NCI-H774 (cell line): ENCODE measurements around the gene RHBDD3.

Experiments
- DNase-seq: peaks from one replicate; lab custom pipeline; 2025; lab: John Stamatoyannopoulos, UW

The RHBDD3 gene

DNA sequence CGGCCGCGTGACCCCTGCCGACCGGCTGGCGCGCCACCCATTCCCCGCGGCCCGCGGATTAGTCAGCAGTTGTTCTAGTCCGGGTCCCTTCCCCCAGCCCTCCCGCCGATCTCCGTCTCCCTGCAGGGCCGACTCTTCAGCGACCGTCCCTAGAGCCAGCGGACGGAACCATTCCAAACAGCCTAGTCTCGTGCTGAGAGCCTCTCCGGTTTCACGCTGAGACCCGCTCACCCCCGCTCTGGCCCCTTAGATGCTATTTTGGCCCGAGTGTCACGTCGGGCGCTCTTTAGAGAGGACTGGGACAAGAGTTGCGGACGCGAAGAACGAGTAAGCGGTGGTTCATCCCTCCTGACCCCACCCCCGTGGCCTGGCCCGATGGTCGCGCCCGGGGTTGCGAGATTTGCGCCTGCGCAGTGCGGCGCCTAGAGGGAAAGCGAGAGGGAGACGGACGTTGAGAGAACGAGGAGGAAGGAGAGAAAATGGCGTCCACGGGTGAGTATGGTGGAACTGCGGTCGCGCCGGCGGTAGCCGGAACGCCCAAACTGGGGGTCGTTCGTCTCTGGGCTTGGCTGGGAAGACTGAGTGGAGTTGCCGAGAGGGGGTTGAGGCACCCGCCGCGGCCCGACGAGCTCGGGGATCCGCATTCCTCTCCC, at the start of gene RHBDD3, which contains the start of gene EWSR1:
Gene RHBDD3, minus strand, starts transcription at position 124 of the 653 bp plus-strand sequence. CDS start 2,355 bp downstream, outside the sequence.
Gene EWSR1, plus strand, starts transcription at position 411 of the 653 bp plus-strand sequence. Its CDS starts 69 bp downstream, at position 480.
- DNase-seq = peak; percentile 80

DNA sequence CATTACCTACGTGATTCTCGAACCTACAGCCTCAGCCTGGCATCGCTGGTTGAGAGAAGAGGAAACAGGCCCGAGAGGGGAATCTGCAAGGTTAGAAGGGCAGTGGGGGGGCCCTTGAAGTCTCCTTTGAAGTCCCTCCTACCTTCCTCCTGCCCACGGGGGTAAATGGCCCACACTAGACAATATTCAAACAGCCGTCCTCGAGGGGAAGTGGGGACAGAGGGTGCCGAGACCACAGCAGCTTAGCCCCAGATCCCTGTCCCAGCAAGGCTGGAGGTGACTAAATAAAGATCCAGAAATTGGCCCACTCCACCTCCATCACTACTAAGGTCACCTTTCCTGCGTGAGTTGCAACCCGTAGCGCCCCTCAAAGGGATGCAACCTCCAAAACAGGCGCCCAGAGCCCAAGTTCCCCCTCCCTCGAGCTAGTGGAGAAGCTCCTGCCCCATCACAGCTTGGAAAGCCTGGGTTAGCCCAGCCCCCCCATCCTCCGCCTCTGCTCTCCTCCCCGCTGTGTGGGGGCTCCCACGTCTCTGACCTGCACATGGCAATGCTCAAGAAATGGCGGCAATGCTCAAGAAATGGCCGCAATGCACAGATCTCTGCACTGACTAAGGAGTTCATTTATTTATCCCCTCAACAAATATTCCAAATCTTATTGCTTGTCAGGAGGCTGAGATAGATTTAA, 48.5 kb upstream of the RHBDD3 start:
- no peak for DNase-seq

DNA sequence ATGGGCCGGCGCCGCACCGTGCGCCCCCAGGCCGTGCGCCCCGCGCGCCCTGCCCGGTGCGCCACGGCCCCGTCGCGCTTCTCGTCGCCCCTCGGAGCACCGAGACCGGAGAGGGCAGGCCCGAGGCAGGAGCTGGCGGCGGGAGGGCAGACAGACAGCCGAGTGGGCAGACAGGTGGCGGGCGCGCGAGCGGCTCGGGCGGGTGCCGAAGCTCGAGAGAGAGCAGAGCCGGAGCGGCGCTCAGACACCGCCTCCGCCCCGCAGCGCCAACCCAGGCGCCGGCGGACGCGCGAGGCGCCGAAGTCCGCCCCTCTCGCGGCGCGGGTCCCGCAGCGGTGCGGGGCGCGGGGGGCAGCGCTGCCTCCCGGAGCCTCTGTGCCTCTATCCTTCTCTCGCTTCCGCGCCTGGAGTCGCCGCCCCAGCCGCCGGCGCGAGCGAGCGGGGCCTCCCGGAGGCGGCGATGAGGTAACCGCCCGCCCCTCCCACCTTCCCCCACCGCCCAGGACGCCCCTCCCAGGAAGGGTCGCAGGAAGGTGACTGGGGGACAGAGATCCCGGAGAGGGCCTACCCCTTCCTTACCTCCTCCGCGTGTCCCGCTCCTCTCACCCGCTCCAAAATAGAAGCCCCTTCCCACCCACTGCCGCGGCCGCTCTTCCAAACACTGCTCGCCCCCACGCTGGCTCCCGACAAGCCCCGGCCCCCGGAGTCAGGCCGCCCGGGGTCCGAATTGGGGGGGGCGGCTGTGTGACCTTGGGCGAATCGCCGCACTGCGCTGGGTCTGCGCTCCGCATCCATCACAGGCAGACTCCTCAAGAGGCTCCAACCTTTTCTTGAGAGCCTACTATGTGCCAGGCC, 47.7 kb upstream of the RHBDD3 start, which contains the start of gene RASL10A:
Gene RASL10A, minus strand, starts transcription at position 412 of the 855 bp plus-strand sequence. CDS start 451 bp downstream, outside the sequence.
- DNase-seq = no peak

DNA sequence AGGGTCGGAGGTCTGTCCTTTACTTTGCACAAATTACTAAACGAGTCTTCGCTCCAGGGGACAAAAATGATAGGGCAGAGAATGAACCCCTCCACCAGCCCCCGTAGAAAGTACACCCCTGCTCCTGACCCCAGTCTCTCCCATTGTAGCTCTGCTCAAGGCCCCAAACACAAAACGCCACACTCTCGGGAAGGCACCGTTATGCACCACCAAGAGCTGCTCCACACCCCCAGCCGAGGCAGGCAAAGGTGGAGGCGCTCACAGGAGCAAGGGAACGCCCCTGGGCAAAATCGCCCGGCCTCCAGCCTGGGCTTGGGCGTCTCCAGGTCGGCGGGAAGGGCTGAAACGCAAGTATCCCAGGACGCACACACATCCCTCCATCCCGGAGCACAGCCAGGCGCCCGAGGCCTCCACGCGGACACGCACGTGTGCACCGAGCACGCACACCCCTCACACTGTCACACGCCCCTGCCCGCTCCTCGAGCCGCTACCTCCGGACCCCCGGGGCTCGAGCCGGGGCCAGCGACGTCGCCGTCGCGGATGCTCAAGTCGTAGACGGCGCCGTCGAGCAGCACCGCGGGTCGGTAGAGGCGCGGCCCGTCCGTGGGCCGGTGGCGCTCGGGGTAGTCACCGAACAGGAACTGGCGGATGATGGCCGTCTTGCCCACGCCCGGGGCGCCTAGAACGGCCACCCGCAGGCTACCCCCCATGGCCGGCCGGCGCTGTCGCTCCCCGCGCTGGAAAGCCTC, 46.9 kb upstream of the RHBDD3 start:
- DNase-seq = no peak

DNA sequence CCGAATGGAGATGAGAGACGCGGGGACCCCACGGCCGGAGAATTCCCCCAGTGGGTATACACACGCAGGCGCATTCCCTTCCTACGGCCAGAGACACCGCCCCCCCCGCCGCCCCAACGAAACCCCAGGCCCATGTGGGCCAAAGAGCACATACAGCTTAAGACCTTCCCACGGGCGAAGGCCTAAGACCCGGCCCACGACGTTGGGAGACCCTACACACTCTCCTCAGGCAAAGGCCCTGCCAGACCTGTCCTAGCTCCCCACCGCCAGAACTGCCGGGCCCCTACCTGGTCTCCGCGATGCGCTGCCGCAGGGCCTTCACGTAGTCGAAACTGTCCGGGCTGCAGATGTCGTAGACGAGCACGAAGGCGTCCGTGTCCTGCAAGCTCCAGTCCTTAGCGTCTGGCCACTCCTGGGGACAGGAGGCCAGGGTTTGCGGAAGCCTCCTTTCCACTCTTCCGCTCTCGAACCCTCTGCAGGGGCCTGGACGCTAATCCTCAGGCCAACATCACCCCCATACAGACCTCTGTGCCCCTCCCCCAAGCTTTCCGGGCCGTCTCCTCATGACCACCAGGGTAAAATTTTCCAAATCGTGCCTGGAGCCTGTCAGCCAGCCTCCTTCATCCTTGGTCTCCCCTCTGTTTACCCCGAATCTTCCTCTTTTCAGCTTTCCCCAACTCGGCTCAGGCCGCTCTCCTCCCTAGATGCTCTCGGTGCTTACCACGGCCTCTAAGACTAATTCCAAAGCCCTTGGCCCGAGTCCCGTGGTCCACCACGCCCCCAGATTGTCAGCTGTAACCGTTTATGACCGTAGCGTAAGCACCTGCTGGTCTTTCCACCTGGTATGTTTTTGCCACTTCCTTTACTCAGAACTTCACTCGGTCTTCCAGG, 46.0 kb upstream of the RHBDD3 start:
- no peak for DNase-seq

DNA sequence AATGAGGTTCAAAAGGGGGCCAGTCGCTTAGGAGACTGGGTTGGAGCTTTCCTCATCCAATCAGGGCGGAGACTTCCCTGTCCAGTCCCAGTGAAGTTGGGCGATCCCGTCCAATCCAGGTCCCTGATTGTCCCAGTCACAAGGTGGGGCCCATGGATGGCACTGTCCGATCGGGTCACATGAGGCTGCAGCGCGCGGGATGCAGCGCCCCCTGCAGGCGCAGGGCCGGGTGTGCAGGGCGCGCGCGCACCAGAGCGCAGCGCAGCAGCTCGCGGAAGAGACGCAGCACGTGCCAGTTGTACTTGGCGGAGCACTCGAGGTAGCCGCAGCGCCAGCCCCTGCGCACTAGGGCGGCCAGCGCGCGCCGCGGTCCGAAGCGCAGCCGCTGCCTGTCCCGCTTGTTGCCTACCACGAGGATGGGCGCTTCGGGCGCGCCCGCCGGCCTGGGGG, 45.4 kb upstream of the RHBDD3 start:
- no peak for DNase-seq

DNA sequence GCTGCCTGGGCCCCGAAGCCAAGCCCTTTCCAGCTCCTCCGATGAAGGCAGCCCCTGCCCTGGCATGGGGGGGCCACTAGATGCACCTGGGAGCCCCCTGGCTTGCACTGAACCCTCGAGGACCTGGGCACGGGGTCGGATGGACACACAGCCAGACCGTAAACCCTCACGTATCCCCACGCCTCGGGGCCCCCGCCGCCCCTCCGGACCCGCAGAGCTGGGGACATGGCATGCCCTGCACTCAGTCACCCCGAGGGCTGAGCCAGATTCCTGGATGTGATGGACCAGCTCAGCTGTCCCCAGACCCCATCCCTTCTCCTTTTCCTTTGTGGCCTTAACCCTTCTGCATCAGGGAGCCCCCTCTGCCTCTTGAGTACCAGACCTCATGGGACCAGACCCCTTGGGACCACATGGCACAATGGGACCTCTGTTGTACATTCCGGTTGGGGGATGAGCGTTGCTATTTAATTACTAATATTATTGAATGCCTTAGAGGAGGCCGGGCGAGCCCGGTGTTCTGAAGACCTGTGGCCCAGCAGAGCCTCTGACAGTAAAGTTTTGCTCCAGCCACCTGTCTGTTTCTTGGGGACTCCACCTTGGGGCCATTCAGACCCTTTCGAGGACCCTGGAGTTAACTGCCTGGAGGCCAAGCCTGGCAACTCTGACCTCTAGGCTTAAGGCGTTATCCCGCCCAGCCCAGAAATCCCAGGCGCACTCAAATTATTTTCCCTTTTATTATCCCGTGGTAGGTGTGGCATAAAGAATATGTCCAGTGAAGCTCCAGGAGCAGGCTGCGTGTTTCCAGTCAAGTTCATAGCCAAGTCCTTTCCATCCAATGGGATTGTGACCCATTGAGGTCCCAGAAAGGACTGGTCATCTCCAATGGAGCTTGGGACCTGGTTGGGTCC, 44.7 kb upstream of the RHBDD3 start:
- DNase-seq = no peak

DNA sequence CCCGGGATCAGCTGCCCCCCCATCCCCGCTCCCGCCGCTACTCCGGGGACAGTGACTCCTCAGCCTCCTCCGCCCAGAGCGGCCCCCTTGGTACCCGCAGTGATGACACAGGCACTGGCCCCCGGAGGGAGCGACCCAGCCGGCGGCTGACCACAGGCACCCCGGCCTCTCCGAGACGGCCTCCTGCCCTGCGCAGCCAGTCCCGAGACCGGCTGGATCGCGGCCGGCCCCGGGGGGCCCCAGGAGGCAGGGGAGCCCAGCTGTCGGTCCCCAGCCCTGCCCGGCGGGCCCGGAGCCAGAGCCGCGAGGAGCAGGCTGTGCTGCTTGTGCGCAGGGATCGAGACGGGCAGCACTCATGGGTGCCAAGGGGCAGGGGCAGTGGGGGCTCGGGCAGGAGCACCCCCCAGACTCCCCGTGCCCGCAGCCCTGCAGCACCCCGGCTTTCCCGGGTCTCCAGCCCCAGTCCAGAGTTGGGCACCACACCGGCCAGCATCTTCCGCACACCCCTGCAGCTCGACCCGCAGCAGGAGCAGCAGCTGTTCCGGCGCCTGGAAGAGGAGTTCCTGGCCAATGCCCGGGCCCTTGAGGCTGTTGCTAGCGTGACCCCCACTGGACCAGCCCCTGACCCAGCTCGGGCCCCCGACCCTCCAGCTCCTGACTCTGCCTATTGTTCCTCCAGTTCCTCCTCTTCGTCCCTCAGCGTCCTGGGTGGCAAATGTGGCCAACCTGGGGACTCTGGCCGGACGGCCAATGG, 43.9 kb upstream of the RHBDD3 start:
- no peak for DNase-seq

DNA sequence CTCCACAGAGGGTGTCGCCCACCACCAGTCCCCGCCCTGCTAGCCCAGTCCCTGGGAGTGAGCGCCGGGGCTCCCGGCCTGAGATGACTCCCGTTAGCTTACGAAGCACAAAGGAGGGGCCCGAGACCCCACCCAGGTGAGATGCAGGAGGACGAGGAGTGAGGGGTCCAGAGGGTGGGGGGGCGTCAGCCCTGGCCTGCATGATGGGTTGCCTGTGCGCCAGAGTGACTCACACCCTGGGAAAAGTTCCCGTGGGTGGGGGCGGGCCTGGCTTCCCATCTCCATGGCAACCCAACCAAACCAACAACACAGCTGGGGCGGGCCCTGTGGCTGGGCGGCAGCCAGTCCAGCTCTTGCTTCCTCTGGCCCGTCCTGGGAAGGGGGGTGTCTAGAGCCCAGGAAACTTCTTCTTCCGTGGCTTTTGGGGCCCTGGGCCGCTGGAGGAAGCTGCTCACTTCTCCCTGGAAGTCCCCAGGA, 43.1 kb upstream of the RHBDD3 start:
- no peak for DNase-seq

DNA sequence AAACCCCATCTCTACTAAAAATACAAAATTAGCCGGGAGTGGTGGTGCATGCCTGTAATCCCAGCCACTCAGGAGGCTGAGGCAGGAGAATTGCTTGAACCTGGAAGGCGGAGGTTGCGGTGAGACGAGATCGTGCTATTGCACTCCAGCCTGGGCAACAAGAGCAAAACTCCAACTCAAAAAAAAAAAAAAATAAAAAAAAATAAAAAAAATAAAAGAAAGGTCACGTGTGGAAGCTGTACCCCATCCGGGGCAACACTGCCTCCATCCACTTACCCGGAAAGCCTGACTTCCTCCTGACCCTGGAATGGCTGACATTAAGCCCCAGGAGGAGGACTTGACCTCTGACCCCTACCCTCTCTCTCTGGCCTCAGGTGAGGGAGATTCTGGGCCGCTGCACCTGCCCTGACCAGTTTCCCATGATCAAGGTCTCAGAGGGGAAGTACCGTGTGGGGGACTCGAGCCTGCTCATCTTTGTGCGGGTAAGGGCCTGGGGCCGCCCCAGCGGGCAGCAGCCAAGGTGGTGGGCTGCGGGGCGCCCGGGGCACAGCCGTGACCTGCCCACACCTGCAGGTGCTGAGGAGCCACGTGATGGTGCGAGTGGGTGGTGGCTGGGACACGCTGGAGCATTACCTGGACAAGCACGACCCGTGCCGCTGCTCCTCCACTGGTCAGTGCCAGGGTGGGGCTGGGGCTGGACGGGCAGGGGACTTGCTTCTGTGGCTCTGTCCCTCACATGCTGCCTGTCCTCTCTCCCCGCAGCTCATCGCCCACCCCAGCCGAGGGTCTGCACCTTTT, 42.5 kb upstream of the RHBDD3 start:
- DNase-seq = no peak

DNA sequence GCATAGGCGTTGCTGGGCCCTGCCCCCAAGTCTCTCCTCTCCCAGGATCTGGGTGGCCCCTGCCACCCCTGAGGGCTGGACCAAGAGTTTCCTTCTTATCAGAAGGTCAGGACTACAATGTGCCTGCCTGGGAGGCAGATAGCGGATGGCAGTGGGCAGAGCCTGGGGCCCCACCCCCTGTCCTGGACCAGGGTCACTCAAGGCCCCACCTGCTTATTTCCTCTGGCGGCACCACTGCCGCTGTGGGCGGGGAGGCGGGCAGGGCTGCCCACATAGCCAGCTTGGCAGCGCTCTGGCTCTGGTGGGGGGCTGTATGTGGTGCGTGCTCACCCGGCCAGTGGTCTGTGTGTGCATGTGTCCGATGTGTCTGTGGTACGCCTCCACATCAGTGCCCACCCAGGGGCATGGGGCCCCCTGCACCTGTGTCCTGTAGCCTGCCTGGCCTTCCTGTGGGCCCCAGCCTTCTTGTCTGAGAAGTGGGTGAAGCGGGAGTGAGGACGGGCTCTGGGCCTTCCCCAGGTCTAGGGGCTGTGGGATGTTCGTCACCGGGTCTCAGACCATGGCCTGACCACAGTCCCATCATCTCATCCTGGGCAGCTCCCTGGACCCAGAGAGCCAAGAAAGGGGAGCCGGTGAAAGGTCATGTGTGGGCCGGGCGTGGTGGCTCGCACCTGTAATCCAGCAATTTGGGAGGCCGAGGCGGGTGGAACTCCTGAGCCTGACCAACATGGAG, 41.7 kb upstream of the RHBDD3 start:
- no peak for DNase-seq

DNA sequence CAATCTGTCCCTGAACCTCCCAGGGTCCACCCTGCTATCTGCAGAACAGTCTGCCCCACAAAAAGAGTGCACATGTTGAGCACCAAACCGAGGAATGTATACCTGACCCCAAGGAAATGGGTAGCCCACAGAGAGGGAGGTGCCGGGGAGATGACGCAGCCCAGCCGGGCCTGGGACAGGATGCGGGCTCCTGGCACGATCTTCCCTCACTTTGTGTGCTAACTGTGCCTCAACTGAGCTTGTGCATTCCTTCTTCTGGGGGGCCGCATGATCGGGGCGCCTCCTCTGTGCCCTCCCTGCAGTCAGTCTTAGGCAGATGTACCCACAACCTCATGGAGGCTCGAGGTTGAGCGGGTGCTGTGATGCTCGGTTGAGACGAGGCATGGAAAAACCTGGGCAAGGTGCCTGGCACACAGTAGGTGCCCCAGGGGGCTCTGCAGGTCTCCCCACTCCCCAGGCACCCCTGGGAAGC, 41.0 kb upstream of the RHBDD3 start:
- no peak for DNase-seq

DNA sequence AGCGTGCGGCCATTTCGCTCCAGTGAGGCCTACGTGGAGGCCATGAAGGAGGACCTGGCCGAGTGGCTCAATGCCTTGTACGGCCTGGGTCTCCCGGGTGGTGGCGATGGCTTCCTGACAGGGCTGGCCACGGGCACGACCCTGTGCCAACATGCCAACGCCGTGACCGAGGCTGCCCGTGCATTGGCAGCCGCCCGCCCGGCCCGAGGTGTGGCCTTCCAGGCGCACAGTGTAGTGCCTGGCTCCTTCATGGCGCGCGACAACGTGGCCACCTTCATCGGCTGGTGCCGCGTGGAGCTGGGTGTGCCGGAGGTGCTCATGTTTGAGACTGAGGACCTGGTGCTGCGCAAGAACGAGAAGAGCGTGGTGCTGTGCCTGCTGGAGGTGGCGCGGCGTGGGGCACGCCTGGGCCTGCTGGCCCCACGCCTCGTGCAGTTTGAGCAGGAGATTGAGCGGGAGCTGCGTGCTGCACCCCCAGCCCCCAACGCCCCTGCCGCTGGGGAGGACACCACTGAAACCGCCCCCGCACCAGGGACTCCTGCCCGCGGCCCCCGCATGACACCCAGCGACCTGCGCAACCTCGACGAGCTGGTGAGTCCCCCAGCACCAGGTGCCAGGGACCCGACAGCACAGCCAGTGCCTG, 40.5 kb upstream of the RHBDD3 start:
- DNase-seq = no peak

DNA sequence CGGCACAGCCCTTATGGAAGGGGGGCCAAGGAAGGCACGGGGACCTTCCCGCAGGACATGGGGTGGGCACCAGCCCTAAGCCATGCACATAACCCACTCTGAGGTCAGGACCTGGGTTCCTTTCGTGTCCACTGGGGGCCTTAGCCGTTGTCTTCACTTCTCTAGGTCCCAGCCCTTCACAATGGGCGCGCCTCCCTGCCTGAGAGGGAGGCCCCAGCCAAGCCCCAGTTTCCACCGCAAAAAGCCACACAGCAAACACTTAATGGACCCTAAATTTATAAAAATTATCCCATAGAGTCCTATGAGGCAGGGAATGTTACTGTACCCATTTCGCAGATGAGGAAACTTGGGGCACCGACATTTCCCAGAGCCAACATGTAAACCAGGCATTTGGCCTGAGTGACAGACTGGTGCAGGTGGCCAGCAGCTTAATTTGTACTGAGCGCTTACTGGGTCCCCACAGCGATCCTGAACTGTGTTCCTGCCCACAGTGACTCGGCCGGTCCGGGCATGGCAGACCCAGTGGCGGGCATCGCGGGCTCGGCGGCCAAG, 39.9 kb upstream of the RHBDD3 start:
- DNase-seq = no peak

DNA sequence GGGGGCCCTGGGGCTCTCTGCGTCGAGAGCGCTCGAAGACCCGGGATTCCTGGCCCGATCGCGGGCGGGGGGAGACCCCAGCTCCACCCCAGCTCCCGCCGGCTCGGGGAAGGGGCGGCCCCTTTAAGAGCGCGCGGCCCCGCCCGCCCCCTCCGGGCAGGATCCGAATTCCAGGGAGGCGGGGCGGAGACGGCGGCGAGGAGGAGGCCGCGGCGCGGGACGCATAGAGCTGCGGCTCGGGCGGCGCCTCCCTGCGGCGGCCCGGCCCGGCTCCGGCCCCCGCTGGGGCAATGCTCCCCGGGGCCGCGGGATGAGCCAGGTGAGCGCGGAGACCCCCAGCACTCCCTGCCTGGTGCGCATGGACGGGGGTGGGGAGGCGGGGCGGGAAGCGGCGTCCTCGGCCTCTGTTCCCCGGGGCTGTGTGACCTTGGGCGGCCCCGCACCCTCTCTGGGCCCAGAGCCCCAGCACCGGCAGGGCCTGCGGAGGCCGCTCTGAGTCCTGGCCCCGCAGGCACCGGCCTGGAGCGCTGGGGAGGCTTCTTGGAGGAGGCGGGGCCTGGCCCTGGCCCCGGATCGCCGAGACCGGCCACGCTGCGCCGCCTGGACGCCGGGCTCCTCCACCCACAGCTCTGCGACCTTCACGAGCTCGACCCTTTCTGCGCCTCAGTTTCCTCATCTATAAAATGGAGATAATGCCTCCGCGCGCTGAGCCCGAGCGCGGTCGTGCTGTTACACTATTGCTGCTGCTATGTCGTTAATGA, 39.2 kb upstream of the RHBDD3 start:
- no peak for DNase-seq
